GM13976 (cell line): ENCODE measurements around the gene PTPRM.
A peak's percentile ranks its signal among the peaks of the same experiment; 100 is the strongest.

ENCODE experiments used
- DNase-seq: peaks from one replicate; pipeline ENCODE4 v3.0.0; 2012; ENCODE audit warnings: low spot score
- CTCF ChIP-seq: IDR thresholded peaks from 2 replicates; pipeline ENCODE4 v1.5.1; 2012; ENCODE audit warnings: borderline replicate concordance, mild to moderate bottlenecking; ENCODE audit not compliant: insufficient read depth; ENCODE audit errors: extremely low read depth, missing control alignments, control extremely low read depth
- in situ Hi-C: fragments of 300-500 bp; cut with MboI; formaldehyde crosslinking; loops from one replicate; pipeline ENCODE4 v1.12.0; 2022; ENCODE audit warnings: low sequenced_read_pairs, mixed read lengths, inconsistent platforms; ENCODE audit not compliant: unreplicated experiment

PTPRM gene

GRCh38 chr18:7566567-7567473 is at the start of gene PTPRM:
PTPRM (plus strand) TSS chr18:7567316; CDS start chr18:7567819, 503 bp downstream.
- DNase-seq, result peak; percentile 83
- TF ChIP-seq CTCF, result peak; percentile 46
- in situ Hi-C loops, result no loop called here

- in situ Hi-C loops, result no loop called here
- DNase-seq, result no peak
- no peak for TF ChIP-seq CTCF
Measured at GRCh38 chr18:7517852-7518251, 49.3 kb upstream of the PTPRM start.

GRCh38 chr18:7520200-7520785 is 46.8 kb upstream of the PTPRM start:
- in situ Hi-C loops, result no loop called here
- TF ChIP-seq CTCF, result no peak
- no peak for DNase-seq

- TF ChIP-seq CTCF, result no peak
- in situ Hi-C loops, result no loop called here
- DNase-seq, result no peak
Measured at GRCh38 chr18:7521226-7521856, 45.8 kb upstream of the PTPRM start.

GRCh38 chr18:7523772-7524171 is 43.3 kb upstream of the PTPRM start:
- in situ Hi-C loops, result no loop called here
- no peak for DNase-seq
- TF ChIP-seq CTCF, result no peak

GRCh38 chr18:7524786-7525185 is 42.3 kb upstream of the PTPRM start:
- DNase-seq, result no peak
- TF ChIP-seq CTCF, result no peak
- in situ Hi-C loops, result no loop called here
